Ovary (tissue), 9 donors: ENCODE measurements around the gene COL6A3. TPM values are rescaled to one million over a fixed set of nuclear protein-coding genes. Genes with fewer than 3 reads are reported as not detected.

Experiments used
- DNase-seq, 5 donors: peaks; one replicate each; pipeline ENCODE4 v3.0.0-alpha.2; 2019 to 2020
- H3K27ac ChIP-seq, 2 donors: fragments of 200-600 bp; one replicate each; pipeline versions ENCODE4 v1.5.1 to v1.8.0; 2019 to 2022
- H3K27me3 ChIP-seq: fragments of 200-600 bp; one replicate; pipeline ENCODE4 v1.8.0; 2022
- H3K36me3 ChIP-seq: fragments of 200-600 bp; sonication (generic); one replicate; pipeline ENCODE4 v1.5.1; 2019
- H3K4me1 ChIP-seq: one replicate; pipeline ENCODE4 v1.8.1; 2013; ENCODE audit warnings: mild to moderate bottlenecking, moderate library complexity; ENCODE audit not compliant: insufficient read depth
- H3K4me3 ChIP-seq: fragments of 200-600 bp; sonication (generic); one replicate; pipeline ENCODE4 v1.5.1; 2017
- H3K9me3 ChIP-seq, 2 donors: fragments of 200-600 bp in 1 of 2; sonication (generic) in 1 of 2; one replicate each; pipeline versions ENCODE4 v1.5.1 to v1.8.1; 2013 to 2019; ENCODE audit warnings: mild to moderate bottlenecking in 1 of 2, moderate library complexity in 1 of 2
- CTCF ChIP-seq, 3 donors: fragments of 450-650 bp in 2 of 3; fragments of 200-600 bp in 1 of 3; IDR thresholded peaks; one replicate each; pipeline versions ENCODE4 v1.5.1 to v1.8.0; 2016 to 2022; ENCODE audit warnings: antibody characterized with exemption in 3 of 3, mild to moderate bottlenecking in 1 of 3
- EP300 ChIP-seq: sonication (generic); formaldehyde crosslinking; IDR thresholded peaks from one replicate; pipeline ENCODE4 v1.6.1; 2017; ENCODE audit warnings: antibody characterized with exemption
- POLR2A ChIP-seq: fragments of 450-650 bp; IDR thresholded peaks from one replicate; pipeline ENCODE4 v1.6.1; 2017; ENCODE audit warnings: antibody characterized with exemption, mild to moderate bottlenecking, moderate library complexity
- WGBS, 3 donors: extraction: QIAGEN DNeasy Blood & Tissue Kit in 1 of 3; methylation state at CpG; one replicate each; pipeline versions ENCODE4 v1.1.5 to v1.1.7; 2013 to 2017; 5-methylcytosine and 5-hydroxymethylcytosine counted together
- intact Hi-C, 4 donors: fragments of 100-400 bp; cut with DNase I; formaldehyde crosslinking; loops; one replicate each; pipeline versions ENCODE4 v1.11.0 to v1.15.1; 2022 to 2023
- polyA plus RNA-seq, 2 donors: library from polyadenylated mRNA; stranded (reverse); fragments of 200-250 nt in 1 of 2; fragments of 350-450 nt in 1 of 2; fragmentation: Illumina TruSeq in 1 of 2; extraction: RNeasy Lipid Tissue Mini Kit (QIAGEN cat#74804) in 1 of 2; gene quantifications; one replicate each; pipeline ENCODE4 v1.2.3, GENCODE V29; 2013 to 2014
- total RNA-seq, 7 donors: library from RNA; depleted of rRNA in 2 of 7; stranded (reverse); fragments of >200 nt in 2 of 7; fragmentation: NEBNext Ultra II Directional in 3 of 7; extraction: Animal tissue kit (Norgen Biotek cat#: 25700) in 3 of 7; gene quantifications; one replicate each; pipeline versions ENCODE4 v1.1.0 to v1.2.4, GENCODE V29; 2016 to 2023
- donor health status: DM: no; HTN: no; CAD: no; lungs with moderate emphysema.
- donor health status: DM: no; HTN: no; CAD: no.
- donor health status: Bipolar disorder and iron deficiency.
- donor health status: DM: yes; HTN: yes; CAD: no.
- donor health status: DM: no; HTN: no; CAD: no.
- donor health status: DM: yes; HTN: yes; CAD: no.

The COL6A3 gene
- total and polyA plus RNA-seq, 9 donors = 105 to 520 (median 378) TPM

- intact Hi-C loops = no loop called here
- Histone ChIP-seq H3K27me3 (no peaks in the 10 kb centered on the region), H3K4me3 (no peak overlapping the region), H3K36me3 (no peaks in the 10 kb centered on the region), H3K9me3 (no peaks in the 10 kb centered on the region), H3K4me1 (peaks cover 2% of the 10 kb centered on the region), H3K27ac (no peak overlapping the region)
- DNase-seq = peak in 4 of 5 donors; percentile 31 to 67 (median 50)
- WGBS, 3 donors = 38 to 48% (median 47%) methylated on average over 6 of the region's 6 CpGs
- TF ChIP-seq EP300 (no peak), POLR2A (no peak), CTCF (IDR thresholded peaks at IDR 0.05) (no peak)
Observed at GRCh38 chr2:237278568-237278967, 135.4 kb downstream of the COL6A3 start.

DNA sequence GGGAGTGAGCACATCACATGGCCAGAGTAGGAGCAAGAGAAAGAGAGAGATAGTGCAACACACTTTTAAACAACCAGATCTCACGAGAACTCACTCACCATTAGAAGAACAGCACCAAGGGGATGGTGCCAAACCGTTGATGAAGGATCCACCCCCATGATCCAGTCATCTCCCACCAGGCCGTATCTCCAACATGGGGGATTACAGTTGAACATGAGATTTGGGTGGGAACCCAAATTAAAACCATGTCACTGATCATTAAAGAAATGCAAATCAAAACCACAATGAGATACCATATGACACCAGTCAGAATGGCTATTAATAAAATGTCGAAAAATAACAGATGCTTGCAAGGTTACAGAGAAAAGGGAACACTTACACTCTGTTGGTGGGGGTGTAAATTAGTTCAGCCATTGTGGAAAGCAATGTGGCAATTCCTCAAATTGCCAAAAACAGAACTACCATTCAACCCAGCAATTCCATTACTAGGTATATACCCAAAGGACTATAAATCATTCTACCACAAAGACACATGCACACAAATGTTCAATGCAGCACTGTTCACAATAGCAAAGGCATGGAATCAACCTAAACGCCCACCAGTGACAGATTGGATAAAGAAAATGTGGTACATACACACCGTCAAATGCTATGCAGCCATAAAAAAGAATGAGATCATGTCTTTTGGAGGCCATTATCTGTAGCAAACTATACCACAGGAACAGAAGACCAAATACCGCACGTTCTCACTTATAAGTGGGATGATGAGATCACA, 137.1 kb downstream of the COL6A3 start:
- Histone ChIP-seq H3K27me3 (no peaks in the 10 kb centered on the region), H3K27ac (no peak overlapping the region), H3K9me3 (no peaks in the 10 kb centered on the region), H3K4me1 (peaks cover 2% of the 10 kb centered on the region), H3K36me3 (no peaks in the 10 kb centered on the region), H3K4me3 (no peak overlapping the region)
- no peak for DNase-seq
- TF ChIP-seq CTCF (IDR thresholded peaks at IDR 0.05) = no peak
- TF ChIP-seq EP300 = no peak
- TF ChIP-seq POLR2A = no peak
- WGBS, 3 donors = 90 to 93% (median 91%) methylated on average over 8 of the region's 8 CpGs
- intact Hi-C loops = no loop called here

Other genes with a start within 250 kb of the COL6A3 start
- gene MLPH, start 73.1 kb upstream of the COL6A3 start, total RNA-seq = 10 to 100 TPM in 6 of 7 donors, 1 to 10 TPM in 1; 7.8 to 67.5 (median 30.7) TPM
- 10 to 100 TPM in 1 of 2 donors, 1 to 10 TPM in 1; 9.0 to 23.3 TPM for gene MLPH, start 73.1 kb upstream of the COL6A3 start, polyA plus RNA-seq
- gene PRLH, start 152.4 kb upstream of the COL6A3 start, total RNA-seq = not detected
- gene PRLH, start 152.4 kb upstream of the COL6A3 start, polyA plus RNA-seq = not detected
- 10 to 100 TPM in 1 of 7 donors, 1 to 10 TPM in 5, under 1 TPM in 1; 0.76 to 19.3 (median 4.6) TPM for gene RAB17, start 176.6 kb upstream of the COL6A3 start, total RNA-seq
- gene RAB17, start 176.6 kb upstream of the COL6A3 start, polyA plus RNA-seq = under 1 TPM; 0.38 to 0.86 TPM
- gene LRRFIP1, start 213.4 kb upstream of the COL6A3 start, total RNA-seq = 10 to 100 TPM; 32.4 to 71.1 (median 56.1) TPM
- 10 to 100 TPM; 27.4 to 71.1 TPM for gene LRRFIP1, start 213.4 kb upstream of the COL6A3 start, polyA plus RNA-seq